ENCODE measurements around the gene ANXA10. TPM values are rescaled to one million over a fixed set of nuclear protein-coding genes. Genes with fewer than 3 reads are reported as not detected.
"Not testable (repeated sequence)": the region's sequence is repeated elsewhere in the genome, so short reads cannot be mapped to it uniquely, and the experiment has no call there.

The ANXA10 gene, protein sequence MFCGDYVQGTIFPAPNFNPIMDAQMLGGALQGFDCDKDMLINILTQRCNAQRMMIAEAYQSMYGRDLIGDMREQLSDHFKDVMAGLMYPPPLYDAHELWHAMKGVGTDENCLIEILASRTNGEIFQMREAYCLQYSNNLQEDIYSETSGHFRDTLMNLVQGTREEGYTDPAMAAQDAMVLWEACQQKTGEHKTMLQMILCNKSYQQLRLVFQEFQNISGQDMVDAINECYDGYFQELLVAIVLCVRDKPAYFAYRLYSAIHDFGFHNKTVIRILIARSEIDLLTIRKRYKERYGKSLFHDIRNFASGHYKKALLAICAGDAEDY
- not detected in 2 replicates for total RNA-seq

DNA sequence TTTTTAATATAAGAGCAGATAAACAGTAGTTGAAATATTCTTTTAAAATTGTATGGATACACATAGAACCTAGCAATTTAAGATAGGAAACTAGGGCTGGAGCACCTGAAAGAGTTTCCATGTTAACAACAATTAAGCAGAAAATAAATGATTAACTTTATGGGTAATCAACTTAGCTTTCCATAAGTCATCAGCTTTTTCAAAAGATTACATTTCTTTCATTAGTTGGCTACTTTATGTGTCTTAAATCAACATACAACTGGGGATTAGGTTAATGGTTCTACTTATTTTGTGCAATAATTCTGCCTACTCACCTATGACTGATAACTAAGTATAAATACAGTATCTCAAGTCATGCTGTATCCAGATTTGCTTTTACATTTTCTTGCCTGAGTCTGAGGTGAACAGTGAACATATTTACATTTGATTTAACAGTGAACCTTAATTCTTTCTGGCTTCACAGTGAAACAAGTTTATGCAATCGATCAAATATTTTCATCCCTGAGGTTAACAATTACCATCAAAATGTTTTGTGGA, at the start of gene ANXA10:
Gene ANXA10 (plus strand): TSS at position 362 of the 537 bp plus-strand sequence. CDS start 164 bp downstream, at position 526.
- intact Hi-C loops (cut with micrococcal nuclease) = no loop called here

DNA sequence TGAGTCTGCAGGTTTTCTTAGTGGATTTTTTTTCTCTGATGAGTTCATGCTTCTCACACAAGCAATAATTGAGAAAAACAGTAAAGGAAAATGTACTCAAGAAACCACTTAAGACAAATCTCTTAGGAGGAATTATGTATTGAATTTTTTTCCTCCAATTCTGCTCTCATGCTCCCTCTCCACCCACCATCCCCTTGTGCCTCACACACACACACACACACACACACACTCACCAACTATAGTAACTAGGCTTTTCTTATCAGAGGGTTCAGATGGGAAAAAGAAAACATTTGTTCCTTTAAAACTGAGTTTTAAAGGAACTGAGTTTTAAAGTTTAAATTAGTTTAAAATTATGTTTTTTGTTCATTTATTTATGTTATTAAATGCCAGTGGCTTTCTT, 47.0 kb upstream of the ANXA10 start:
- intact Hi-C loops (cut with micrococcal nuclease) = no loop called here

DNA sequence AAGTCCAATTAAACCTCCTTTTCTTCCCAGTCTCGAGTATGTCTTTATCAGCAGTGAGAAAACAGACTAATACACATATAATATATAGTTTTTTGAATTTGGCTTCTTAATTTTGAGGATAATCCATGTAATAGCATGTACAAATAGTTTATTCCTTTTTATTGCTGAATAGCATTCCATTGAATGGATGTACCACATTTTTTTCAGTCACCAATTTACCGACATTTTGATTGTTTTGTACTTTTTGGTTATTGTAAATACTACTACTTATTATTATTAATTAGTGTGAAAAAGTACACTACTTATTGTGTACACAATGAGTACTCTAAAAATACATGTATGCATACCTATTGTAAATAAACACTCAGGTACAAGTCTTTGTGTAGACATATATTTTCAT, 42.3 kb upstream of the ANXA10 start:
- intact Hi-C loops (cut with micrococcal nuclease) = no loop called here

DNA sequence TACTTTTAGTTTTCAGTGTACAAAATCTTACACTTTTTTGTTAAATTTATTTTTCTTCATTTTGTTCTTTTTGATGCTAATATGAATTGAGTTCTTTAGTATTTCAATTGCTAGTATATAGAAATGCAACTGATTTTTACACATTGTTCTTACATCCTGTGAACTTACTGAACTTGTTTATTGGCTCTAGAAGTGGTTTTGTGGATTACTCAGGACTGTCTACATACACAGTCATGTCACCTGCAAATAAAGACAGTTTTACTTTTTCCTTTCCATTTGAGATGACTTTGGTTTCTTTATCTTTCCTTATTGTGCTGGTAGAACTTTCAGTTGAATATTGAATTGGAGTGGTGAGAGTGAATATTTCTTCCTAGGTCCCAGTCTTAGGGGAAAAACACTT, 40.8 kb upstream of the ANXA10 start:
- intact Hi-C loops (cut with micrococcal nuclease) = no loop called here

DNA sequence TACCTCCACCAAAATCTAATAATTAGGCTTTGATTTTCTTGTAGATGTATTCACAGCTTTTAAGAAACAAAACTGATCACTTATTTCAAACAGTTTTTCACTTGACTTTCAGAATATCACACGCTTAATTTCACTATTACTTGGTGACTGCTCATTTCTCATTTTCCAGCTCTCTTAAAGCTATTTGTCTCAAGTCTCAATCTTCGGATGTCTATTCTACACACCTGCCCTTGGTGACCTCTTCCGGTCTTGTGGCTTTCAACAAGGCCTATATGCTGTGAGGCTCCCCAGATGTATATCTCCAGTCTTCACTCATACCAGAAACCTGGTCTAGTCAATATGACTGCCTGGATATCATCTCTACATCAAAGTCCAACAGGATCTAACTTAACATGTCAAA, 34.9 kb upstream of the ANXA10 start:
- intact Hi-C loops (cut with micrococcal nuclease) = no loop called here

DNA sequence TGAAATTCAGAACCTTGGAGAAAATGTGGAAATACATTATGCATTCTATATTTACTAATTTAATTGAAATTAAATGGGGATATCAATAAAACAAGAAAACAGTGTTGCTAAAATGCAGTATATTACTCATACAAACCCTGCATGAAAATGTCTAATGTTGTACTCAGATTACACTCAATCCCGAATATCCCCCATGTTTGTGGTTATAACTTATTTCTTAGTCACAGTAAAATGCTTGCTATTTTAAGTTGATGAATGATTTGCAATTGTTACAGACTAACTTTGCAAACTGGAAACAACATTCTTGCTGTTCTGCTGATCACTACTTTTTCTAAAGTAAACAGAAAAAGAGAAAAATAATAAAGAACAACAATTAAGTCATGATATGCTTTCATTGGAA, 33.1 kb upstream of the ANXA10 start:
- intact Hi-C loops (cut with micrococcal nuclease) = no loop called here

DNA sequence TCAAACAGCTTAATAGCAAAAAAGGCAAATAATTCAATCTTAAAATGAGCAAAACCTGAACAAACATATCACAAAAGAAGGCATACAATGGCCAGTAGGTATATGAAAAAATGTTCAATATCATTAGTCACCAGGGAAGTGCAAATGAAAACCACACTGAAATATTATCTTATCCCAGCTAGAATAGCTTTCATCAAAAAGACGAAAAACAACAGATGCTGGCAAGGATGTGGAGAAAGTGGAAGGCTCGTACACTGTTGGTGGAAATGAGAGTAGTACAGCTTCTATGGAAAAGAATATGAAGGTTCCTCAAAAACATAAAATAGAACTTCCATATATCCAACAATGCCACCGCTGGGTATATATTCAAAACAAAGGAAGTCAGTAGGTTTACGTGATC, 29.3 kb upstream of the ANXA10 start:
- intact Hi-C loops (cut with micrococcal nuclease) = no loop called here

DNA sequence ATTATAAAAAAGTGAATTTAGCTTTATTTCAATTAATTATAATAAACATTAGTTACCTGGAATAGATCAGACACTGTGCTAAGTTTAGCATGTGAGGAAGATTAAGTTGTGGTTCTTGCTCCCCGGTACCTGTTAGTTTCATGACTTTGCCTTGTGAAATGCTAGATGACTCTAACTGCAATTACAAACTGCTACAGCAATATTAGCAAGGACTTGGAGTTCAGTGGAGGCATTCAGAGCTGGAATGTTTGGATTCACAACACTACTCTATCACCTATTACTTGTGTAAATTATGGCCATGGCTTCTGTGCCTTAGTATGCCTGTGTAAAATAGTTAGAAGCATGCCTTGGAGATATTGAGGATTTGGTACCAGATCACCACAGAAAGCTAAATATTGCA, 21.4 kb upstream of the ANXA10 start:
- intact Hi-C loops (cut with micrococcal nuclease) = loop anchor here (10.0 kb wide), 1 partner anchor 446 kb away; no protein-coding TSS in a partner anchor

DNA sequence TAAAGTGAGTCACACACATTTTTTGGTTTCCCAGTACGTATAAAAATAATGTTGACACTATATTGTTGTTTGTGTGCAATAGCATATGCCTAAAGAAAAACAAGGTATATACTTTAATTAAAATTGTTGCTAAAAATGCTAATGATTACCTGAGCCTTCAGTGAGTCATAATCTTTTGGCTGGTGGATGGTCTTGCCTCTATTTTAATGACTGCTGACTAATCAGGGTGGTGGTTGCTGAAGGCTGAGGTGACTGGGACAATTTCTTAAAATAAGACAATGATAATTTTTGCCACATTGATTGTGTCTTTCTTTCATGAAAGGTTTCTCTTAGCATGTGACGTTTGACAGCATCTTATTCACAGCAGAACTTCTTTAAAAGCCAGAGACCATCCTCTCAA, 21.0 kb upstream of the ANXA10 start:
- intact Hi-C loops (cut with micrococcal nuclease) = loop anchor here (10.0 kb wide), 1 partner anchor 447 kb away; no protein-coding TSS in a partner anchor

DNA sequence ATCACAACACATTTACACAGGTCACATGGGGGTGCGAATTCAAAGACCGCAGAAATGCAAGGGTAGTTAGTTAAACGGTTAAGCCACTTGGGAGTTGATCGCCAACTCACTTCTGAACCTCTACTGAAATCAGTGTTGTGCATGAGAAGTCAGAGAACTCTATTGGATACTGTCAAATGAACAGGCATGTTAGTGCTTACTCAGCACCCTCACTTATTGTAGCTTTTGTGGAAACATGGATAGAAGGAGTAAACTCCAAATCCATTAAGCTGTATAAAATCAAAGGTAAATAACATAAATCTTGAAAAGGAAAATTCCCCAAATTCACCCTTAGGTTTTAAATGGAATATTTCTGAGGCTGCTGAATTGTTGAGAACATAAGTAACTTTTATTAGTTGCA, 17.5 kb upstream of the ANXA10 start:
- intact Hi-C loops (cut with micrococcal nuclease) = loop anchor here (10.0 kb wide), 1 partner anchor 450 kb away; no protein-coding TSS in a partner anchor

DNA sequence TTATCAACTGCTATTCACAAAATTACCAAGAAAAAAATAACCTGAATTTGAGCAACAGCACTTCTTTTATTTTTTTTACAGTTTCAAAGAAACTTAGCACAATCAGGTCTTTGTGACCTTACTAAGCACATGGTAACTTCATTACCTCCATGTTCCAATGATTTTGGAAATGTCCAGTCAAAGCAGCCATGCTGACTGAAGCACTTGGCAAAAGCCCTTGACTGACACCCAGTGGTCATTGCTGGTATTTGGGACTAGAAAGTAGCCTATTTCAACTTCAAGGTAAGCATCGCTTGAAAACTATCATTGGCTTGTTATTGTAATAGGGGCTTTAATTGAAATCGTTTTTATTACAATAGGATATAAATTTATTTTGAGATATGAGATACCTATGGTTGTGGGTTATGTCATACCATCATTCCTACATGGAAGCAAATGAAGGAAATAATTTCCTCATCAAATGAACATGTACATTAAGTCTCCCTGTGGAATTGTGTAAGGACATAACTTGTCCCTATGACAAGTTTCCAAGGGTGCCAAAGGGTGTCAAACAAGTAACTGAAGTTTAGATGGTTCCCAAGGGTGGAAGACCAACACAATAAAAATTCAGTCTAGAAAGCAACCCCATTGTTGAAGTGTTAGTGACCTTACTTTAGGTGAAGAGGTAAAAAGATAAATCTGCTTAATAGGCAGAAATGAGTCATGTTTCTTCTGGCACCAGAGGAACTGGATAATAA, 15.2 kb upstream of the ANXA10 start:
- intact Hi-C loops (cut with micrococcal nuclease) = loop anchor here (1.0 to 10.0 kb wide), 2 partner anchors 452 to 1056 kb away; no protein-coding TSS in a partner anchor

DNA sequence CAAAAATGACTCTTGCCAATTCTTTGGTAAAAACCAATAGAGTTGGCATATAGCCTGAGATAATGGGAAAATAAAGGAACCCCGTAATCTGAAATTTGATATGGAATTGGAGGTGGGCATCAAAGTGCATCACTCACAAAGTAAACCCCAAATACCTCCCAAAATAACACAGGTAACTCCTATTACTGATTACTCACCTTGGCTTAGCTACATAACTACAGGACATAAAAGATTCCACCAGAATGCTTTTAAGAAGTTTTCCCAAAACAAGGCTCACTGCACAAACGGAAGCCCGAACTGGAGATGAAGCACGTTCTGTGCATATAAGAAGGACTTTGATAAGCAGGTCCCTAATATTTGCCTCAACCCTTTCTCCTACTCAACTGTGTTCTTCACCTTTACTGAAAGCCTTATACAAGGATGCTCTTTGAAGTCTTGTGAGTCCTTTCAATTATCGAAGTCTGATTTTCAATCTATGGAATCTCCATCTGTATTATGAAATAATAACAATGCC, 14.6 kb upstream of the ANXA10 start:
- intact Hi-C loops (cut with micrococcal nuclease) = loop anchor here (1.0 to 10.0 kb wide), 2 partner anchors 453 to 1056 kb away; no protein-coding TSS in a partner anchor

DNA sequence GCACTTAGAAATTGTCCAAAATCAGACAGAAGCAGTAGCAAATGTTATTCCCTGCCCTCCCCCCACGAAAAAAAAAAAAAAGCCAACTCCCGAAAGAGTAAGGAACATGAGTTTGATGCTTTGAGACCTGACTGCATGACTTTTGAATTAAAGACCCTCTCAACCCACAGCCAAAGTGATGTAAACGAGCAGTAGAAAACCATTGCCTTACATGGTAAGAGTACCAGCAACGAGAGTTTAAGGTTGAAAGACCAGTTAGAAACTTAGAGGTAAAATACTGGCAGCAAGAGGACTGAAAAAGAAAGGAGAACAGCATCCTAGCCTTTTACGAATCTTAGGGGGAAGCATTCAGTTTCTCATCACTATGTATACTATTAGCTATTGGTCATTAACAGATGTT, 10.0 kb upstream of the ANXA10 start:
- intact Hi-C loops (cut with micrococcal nuclease) = no loop called here

DNA sequence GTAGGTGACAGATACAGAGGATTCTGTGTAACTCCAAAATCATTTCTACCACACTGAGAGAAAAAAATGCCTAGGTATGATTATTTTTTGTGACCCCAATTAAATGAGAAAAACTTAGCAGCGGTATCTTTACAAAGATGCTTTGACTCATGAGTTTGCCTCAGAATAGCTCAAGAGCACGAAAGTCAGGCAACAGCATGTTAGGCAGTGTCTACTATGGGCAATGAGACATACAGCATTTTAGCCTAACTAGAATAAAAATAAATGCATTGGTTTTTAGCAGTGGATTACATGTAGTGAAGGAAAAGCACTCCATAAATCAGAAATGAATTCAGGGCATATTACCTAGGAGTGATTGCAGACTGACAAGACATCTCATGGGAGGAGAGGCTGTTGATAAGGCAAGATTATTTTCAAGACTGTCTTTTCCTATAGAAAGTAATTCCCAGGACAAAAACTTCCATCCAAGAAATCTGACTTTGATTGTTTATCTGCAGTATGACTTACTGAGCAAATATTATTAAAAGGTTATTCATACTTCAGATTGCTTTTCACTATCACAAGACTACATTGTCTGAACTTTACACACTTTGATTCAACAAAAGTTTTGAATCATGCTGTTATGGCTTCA, 3.6 kb downstream of the ANXA10 start:
- intact Hi-C loops (cut with micrococcal nuclease) = no loop called here

DNA sequence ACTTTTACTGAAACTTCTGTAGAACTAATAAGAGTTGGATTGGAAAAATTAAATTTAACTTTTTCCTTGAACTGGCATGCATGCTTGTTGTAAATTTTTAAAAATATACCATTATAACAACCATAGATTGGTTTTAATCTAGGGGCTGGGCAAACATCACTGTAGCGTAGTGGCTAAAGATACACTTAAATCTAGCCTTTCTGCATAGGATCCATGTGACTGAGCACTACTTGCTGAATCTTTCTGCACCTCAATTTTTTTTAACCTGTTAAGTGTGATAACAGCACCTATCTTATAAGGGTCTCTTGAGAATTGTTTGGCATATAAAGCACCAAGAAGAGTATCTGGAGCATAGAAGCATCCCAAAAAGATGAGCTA, 4.1 kb downstream of the ANXA10 start:
- intact Hi-C loops (cut with micrococcal nuclease) = no loop called here

DNA sequence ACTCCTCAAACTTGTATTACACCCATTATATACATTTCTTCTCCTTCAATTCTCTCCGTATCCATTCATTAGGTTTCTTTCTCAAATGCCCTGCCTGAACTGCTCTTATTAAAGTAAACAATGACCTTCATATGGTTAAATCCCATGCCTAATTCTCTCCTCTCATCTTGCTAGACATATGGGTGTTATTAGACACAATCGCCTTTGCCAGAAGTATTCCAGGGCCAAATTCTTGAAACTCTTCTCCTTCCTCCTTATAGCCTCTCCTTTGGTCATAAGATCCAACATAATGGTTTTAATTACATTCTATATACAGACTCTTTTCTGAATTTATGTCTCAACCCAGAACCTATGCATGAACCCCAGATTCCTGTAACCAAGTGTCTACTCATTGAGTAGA, 4.8 kb downstream of the ANXA10 start:
- intact Hi-C loops (cut with micrococcal nuclease) = no loop called here

DNA sequence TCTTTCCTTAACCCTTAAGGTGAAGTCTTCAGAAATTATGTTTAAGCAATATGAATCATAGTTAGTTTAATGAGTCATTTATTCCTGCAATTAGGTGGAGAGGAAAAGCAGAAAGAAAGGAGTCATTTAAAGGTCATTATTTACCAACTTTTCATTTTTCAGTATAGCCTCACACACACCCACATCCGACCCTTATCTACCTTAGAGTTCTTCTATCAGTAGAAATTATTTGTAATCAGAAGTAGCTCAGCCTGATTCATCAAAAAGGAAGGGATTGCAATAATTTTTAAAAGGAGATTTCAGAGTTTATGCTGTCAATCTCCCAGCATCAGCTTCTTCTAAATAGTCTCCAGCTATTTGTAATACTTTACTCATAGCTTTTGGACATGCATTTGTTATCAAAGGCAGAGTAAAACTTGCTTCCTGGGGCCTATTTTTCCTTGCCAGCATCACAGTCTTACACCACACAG, 5.9 kb downstream of the ANXA10 start:
- intact Hi-C loops (cut with micrococcal nuclease) = no loop called here

DNA sequence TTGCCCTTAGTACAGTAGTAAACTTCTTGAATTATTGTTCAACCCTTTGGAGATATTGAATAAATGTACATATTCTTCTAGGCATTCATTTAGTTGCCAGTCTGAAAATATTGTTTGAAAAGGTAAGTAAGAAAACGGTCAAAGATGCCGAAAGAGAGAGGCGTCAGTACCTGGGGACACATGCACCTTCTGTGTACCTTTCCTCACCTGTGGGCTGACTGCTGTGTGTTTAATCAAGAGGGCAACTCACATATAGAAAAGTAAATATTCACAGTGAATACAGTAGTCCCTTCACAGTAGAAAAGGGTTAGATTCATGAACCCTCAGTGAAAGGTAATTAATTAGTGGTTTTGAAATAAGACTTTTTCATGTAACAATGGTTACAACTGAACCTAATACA, 6.9 kb downstream of the ANXA10 start:
- intact Hi-C loops (cut with micrococcal nuclease) = no loop called here

DNA sequence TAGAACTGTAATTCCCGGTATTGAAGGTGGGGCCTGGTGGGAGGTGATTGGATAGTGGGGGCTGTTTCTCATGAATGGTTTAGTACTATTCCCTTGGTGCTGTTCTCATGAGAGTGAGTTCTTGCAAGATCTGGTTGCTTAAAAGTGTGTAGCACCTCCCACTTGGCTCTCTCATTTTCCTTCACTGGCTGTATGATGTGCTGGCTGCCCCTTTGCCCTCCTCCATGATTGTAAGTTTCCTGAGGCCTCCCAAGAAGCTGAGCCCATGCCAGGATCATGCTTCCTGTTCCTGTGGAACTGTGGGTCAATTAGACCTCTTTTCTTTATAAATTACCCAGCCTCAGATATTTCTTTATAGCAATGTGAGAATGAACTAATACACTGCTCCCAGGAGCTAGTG, 8.7 kb downstream of the ANXA10 start:
- intact Hi-C loops (cut with micrococcal nuclease) = no loop called here

DNA sequence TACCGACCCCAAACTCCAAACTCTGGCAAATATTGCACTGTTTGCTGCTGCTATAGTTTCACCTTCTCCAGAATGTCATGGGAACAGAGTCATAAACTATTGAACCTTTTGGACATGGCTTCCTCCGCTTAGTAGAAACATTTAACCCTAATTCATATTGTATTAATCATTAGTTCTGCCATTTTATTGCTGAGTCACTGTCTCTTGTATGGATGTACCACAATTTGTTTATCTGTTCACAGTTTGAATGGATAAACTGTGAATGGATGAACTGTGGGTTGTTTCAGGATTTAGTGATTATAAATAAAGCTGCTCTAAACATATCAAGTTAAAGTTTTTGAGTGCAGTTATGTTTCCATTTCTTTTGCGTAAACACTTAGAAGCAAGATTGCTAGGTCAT, 10.1 kb downstream of the ANXA10 start:
- intact Hi-C loops (cut with micrococcal nuclease) = no loop called here

DNA sequence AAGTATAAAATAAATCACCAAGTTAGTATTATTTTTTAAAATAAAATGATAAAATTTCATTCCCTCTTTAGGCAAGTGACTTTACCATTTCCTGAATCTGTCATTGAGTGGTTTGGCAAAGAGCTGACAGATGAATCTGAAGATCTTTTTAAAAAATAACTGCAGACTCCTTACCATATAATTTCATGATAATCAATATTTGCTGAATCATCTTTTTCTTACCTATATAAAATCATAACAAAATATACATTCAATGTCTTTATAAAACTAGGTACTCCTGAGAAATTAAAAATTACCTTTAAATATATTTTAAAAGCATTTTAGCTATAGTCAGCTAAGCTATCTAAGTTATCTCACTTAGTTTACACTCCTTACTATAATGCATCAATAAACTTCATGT, 17.2 kb downstream of the ANXA10 start:
- intact Hi-C loops (cut with micrococcal nuclease) = no loop called here

DNA sequence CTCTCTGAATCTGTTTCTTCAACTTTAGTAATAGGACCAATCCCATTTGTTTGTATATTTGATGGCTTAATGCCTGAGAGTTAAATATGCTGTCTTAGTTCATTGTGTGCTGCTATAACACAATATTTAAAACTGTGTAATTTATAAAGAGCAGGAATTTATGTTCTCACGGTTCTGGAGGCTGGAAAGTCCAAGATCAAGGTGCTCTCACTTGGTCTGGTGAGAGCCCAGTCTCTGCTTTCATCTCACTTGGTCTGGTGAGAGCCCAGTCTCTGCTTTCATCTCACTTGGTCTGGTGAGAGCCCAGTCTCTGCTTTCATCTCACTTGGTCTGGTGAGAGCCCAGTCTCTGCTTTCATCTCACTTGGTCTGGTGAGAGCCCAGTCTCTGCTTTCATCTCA, 20.7 kb downstream of the ANXA10 start:
- intact Hi-C loops (cut with micrococcal nuclease) = not testable (repeated sequence)

All from T-helper 2 cell treated with Interferon-gamma antibody and Interleukin-4, amounts not matched to agents 100 ng/mL and 5 ng/mL, for 36 hours (primary cell).